RWPE2 (cell line): ENCODE measurements around the gene MAPT.
"Not testable (repeated sequence)": the region's sequence is repeated elsewhere in the genome, so short reads cannot be mapped to it uniquely, and the experiment has no call there.

Experiments used
- ATAC-seq: fragments of 200-7000 bp; cut with Tn5 transposase; 3 replicates; pipeline ENCODE4 v1.9.1; 2021; ENCODE audit warnings: low read depth
- DNase-seq: peaks from one replicate; pipeline ENCODE4 v3.0.0-alpha.2; 2020; ENCODE audit warnings: low spot score
- H3K27ac ChIP-seq: fragments of 450-650 bp; 2 replicates; pipeline ENCODE4 v1.5.1; 2017; ENCODE audit warnings: mild to moderate bottlenecking; ENCODE audit not compliant: poor library complexity, severe bottlenecking
- H3K27me3 ChIP-seq: fragments of 250-450 bp; sonication (Bioruptor Pico); 2 replicates; pipeline ENCODE4 v1.5.1; 2021; ENCODE audit warnings: mild to moderate bottlenecking, moderate library complexity; ENCODE audit not compliant: insufficient read depth, poor library complexity, severe bottlenecking
- H3K36me3 ChIP-seq: fragments of 250-450 bp; sonication (Bioruptor Pico); 2 replicates; pipeline ENCODE4 v1.5.1; 2020; ENCODE audit warnings: low read depth, mild to moderate bottlenecking, moderate library complexity
- H3K4me1 ChIP-seq: fragments of 250-450 bp; sonication (Bioruptor Pico); 2 replicates; pipeline ENCODE4 v1.5.1; 2021; ENCODE audit warnings: mild to moderate bottlenecking, moderate library complexity; ENCODE audit not compliant: insufficient read depth, poor library complexity, severe bottlenecking
- H3K4me3 ChIP-seq: fragments of 250-450 bp; sonication (Bioruptor Pico); 2 replicates; pipeline ENCODE4 v1.5.1; 2021; ENCODE audit warnings: mild to moderate bottlenecking, moderate library complexity; ENCODE audit not compliant: severe bottlenecking
- H3K9me3 ChIP-seq: fragments of 250-450 bp; sonication (Bioruptor Pico); 2 replicates; pipeline ENCODE4 v1.5.1; 2021; ENCODE audit warnings: mild to moderate bottlenecking, moderate library complexity; ENCODE audit not compliant: severe bottlenecking
- TF ChIP-seq, protein P1 (sequence below): fragments of 450-650 bp; IDR thresholded peaks from one replicate; pipeline ENCODE4 v1.5.1; 2017; ENCODE audit warnings: mild to moderate bottlenecking, moderate library complexity; ENCODE audit not compliant: poor library complexity, severe bottlenecking

Gene MAPT

DNA sequence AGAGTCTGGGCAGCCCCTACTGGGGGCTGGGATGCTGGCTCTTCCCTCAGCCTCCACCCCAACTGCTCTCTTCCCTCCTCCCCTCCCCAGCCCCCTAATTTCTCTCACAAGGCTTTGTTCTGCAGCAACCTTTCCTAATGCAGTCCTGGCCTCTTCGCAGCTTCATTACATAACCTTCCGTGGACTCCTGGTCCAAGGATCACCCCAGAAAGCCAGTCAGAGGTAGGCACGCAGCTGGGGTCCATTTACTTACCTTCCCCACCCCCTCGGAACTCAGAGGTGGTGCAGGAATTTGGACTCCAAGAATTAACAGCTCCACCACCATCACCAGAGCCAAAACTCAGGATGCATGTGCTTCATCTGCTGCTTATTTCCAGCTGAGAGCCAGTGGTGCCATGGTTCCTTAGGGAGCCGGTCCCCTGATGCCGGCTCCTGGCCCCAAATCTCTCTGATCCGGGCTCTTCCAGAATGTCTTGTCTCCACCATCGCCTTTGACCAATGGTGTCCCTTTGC, 40.9 kb downstream of the MAPT start:
- Histone ChIP-seq H3K36me3 (no peaks in the 10 kb centered on the region), H3K4me3 (no peak overlapping the region), H3K27me3 (peaks cover 20% of the 10 kb centered on the region), H3K4me1 (no peaks in the 10 kb centered on the region), H3K27ac (no peak overlapping the region), H3K9me3 (no peaks in the 10 kb centered on the region)
- TF ChIP-seq, protein P1, sequence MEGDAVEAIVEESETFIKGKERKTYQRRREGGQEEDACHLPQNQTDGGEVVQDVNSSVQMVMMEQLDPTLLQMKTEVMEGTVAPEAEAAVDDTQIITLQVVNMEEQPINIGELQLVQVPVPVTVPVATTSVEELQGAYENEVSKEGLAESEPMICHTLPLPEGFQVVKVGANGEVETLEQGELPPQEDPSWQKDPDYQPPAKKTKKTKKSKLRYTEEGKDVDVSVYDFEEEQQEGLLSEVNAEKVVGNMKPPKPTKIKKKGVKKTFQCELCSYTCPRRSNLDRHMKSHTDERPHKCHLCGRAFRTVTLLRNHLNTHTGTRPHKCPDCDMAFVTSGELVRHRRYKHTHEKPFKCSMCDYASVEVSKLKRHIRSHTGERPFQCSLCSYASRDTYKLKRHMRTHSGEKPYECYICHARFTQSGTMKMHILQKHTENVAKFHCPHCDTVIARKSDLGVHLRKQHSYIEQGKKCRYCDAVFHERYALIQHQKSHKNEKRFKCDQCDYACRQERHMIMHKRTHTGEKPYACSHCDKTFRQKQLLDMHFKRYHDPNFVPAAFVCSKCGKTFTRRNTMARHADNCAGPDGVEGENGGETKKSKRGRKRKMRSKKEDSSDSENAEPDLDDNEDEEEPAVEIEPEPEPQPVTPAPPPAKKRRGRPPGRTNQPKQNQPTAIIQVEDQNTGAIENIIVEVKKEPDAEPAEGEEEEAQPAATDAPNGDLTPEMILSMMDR, result no peak
- no peak for DNase-seq
- ATAC-seq, result no peak

DNA sequence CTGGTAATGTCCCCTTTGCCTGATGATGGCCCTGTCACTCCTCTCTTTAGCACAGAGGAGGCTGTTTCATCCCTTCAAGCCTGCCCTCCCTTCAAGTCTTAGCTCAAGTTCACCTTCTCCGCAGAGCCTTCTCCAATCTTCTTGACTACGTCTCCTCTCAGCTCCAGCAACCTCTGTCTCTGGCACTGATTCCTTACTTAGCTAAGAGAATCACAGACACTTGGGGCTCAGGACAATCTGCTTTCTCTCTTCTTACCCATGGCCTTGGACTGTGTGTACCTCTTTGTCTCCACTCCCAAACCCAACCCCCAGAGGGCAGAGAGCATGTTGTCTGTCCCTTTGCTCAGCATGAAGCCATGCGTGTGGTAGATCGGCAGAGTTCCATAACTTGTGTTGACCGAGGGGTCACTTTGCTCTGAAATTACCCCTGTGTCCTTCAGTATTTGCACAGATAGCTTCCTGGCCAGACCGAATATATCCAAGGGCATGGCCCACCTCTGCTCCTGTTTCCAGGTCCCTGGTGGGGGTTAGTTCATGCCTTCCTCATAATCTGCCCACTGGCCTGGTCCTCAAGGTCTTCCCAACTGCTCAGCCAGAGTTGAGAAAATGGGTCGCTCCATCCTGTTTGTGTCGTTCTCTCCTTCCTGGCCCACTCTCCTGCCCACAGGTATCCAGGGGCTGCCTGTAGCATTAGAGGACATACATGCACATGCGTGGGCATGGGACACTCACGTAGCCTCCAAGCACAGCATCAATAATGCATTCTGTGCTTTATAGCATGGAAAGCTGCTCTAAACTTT, 41.6 kb downstream of the MAPT start:
- Histone ChIP-seq H3K9me3 (no peaks in the 10 kb centered on the region), H3K4me3 (no peak overlapping the region), H3K36me3 (no peaks in the 10 kb centered on the region), H3K4me1 (no peaks in the 10 kb centered on the region), H3K27ac (no peak overlapping the region), H3K27me3 (peaks cover 22% of the 10 kb centered on the region)
- ATAC-seq (no peak), DNase-seq (no peak)
- TF ChIP-seq, protein P1, result no peak

DNA sequence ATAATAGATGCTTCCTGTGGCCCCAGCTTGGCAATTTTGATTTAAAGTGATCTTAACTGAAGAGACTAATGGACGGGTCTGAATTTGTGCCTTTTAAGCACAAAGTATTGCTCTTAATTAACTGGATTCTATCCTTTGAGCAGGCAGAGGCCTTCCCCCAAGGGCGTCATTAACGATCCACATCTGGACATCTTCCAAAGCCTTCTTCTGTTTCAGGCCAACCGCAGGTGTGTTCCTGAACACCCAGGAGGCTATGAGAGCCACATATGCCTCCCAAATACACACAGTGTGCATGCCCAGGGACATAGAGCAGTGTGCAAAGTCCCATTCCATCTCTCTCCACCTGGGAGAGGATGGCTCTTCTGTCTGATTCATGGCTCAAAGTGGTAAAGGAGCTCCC, 42.3 kb downstream of the MAPT start:
- no peak overlapping the region for H3K4me3 ChIP-seq
- H3K4me1 ChIP-seq, result no peaks in the 10 kb centered on the region
- H3K9me3 ChIP-seq, result no peaks in the 10 kb centered on the region
- no peak for ATAC-seq
- H3K27me3 ChIP-seq, result peaks cover 19% of the 10 kb centered on the region
- no peaks in the 10 kb centered on the region for H3K36me3 ChIP-seq
- TF ChIP-seq, protein P1, result no peak
- no peak overlapping the region for H3K27ac ChIP-seq
- no peak for DNase-seq

DNA sequence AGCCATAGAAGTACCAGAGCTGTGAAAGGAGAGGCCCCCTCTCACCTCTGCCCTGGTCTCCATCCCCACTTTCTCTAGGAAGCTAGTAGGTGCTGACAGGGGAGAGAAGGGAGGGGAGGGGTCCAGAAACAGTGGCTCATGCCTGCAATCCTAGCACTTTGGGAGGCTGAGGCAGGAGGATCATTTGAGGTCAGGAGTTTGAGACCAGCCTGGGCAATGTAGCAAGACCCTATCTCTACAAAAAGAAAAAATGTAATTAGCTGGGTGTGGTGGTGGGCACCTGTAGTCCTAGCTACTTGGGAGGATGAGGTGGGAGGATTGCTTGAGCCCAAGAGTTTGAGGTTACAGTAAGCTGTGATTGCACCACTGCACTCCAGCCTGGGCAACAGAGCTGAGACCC, 42.8 kb downstream of the MAPT start:
- peaks cover 23% of the 10 kb centered on the region for H3K27me3 ChIP-seq
- not testable (repeated sequence) for H3K4me1 ChIP-seq, DNase-seq, H3K9me3 ChIP-seq, H3K27ac ChIP-seq, ATAC-seq, H3K36me3 ChIP-seq, H3K4me3 ChIP-seq

DNA sequence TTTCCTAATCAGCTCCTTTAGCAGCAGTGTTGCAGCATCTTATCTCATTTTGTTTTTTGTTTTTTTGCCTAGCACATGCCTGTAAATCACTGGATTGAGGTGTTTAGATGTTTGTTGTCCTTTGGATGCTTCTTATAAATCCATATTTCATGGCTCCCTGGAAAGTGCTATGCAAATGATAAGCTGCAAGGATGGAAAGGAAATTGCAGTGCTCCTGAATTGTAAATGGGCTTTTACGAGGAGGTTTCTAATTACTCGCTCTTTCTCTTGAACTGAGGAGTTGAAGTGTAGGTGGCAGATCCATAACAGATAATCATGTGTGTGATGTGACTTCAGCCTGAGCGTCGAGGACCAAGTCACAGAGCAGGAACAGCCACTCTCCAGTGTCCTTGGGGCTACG, 45.0 kb downstream of the MAPT start:
- Histone ChIP-seq H3K9me3 (no peaks in the 10 kb centered on the region), H3K27me3 (peaks cover 24% of the 10 kb centered on the region), H3K4me3 (no peak overlapping the region), H3K4me1 (no peaks in the 10 kb centered on the region), H3K36me3 (no peaks in the 10 kb centered on the region), H3K27ac (no peak overlapping the region)
- no peak for ATAC-seq
- DNase-seq, result no peak
- TF ChIP-seq, protein P1, result no peak
